Pancreas (tissue), 10 donors: ENCODE results near the gene GASK1B. TPM values are rescaled to one million over a fixed set of nuclear protein-coding genes. Genes with fewer than 3 reads are reported as not detected.
A peak's percentile ranks its signal among the peaks of the same experiment; 100 is the strongest.

Experiments used
- ATAC-seq, 4 donors: fragments of 200-7000 bp; cut with Tn5 transposase; one replicate each; pipeline versions ENCODE4 v1.8.0 to v1.9.1; 2020; ENCODE audit warnings: mild to moderate bottlenecking in 4 of 4, moderate library complexity in 4 of 4
- DNase-seq, 6 donors: peaks; one replicate each; pipeline ENCODE4 v3.0.0-alpha.2; 2020
- FAIRE-seq: peaks from 2 replicates; lab custom pipeline; 2012; peaks lifted over from hg19 to GRCh38; lab: Jason Lieb, UNC
- H3K27ac ChIP-seq, 4 donors: fragments of 200-600 bp; sonication (generic); 1 replicate in 3 of 4; 2 replicates in 1 of 4; pipeline versions ENCODE4 v1.5.0 to v1.8.0; 2020
- H3K27me3 ChIP-seq, 4 donors: fragments of 200-600 bp; one replicate each; pipeline ENCODE4 v1.8.0; 2021
- H3K36me3 ChIP-seq, 3 donors: fragments of 200-600 bp; sonication (generic) in 1 of 3; one replicate each; pipeline versions ENCODE4 v1.5.0 to v1.8.0; 2020 to 2021
- H3K4me1 ChIP-seq, 3 donors: fragments of 200-600 bp; one replicate each; pipeline ENCODE4 v1.8.0; 2021
- H3K4me3 ChIP-seq, 4 donors: fragments of 200-600 bp; sonication (generic) in 2 of 4; one replicate each; pipeline versions ENCODE4 v1.5.0 to v1.8.0; 2020 to 2021
- H3K9me3 ChIP-seq, 4 donors: fragments of 200-600 bp; one replicate each; pipeline ENCODE4 v1.8.0; 2021
- CTCF ChIP-seq, 4 donors: fragments of 200-600 bp; sonication (generic) in 3 of 4; IDR thresholded peaks; one replicate each; pipeline versions ENCODE4 v1.5.0 to v1.8.0; 2021; ENCODE audit warnings: antibody characterized with exemption in 4 of 4
- WGBS, 2 donors: extraction: QIAGEN DNeasy Blood & Tissue Kit; methylation state at CpG; one replicate each; pipeline ENCODE4 v1.1.7; 2013; 5-methylcytosine and 5-hydroxymethylcytosine counted together
- intact Hi-C, 3 donors: fragments of 100-400 bp; cut with DNase I; formaldehyde crosslinking; loops; one replicate each; pipeline versions ENCODE4 v1.11.1 to v1.14.2; 2022
- polyA plus RNA-seq, 2 donors: library from polyadenylated mRNA; stranded (reverse); fragments of 200-250 nt; gene quantifications; one replicate each; pipeline ENCODE4 v1.2.3, GENCODE V29; 2013
- total RNA-seq, 6 donors: library from RNA; stranded (reverse); fragmentation: NEBNext Ultra II Directional in 4 of 6; extraction: Animal tissue kit (Norgen Biotek cat#: 25700) in 4 of 6; gene quantifications; one replicate each; pipeline versions ENCODE4 v1.2.1 to v1.2.4, GENCODE V29; 2021 to 2023
- donor health status: healthy with polysubstance abuse.
- donor health status: DM: no; HTN: no; CAD: no; lungs with moderate emphysema.
- donor health status: DM: no; HTN: no; CAD: no.
- donor health status: control.
- donor health status: control.
- donor health status: Bipolar disorder and iron deficiency.
- donor health status: DM: yes; HTN: yes; CAD: no.
- donor health status: DM: no; HTN: no; CAD: no.
- donor health status: DM: no; HTN: no; CAD: no.
- donor health status: DM: yes; HTN: yes; CAD: no.

GASK1B gene
- total and polyA plus RNA-seq, 8 donors: 1.4 to 27.7 (median 3.5) TPM

- Histone ChIP-seq H3K36me3 (no peaks in the 10 kb centered on the region), H3K4me3 (no peak overlapping the region), H3K27me3 (no peaks in the 10 kb centered on the region), H3K4me1 (peaks cover 0 to 4% (median 2%) of the 10 kb centered on the region in 3 donors), H3K27ac (no peak overlapping the region), H3K9me3 (no peaks in the 10 kb centered on the region)
- TF ChIP-seq CTCF (IDR thresholded peaks at IDR 0.05): no peak
- FAIRE-seq (no peak), ATAC-seq (no peak), DNase-seq (no peak)
- 86 to 91% methylated on average over 5 of the region's 5 CpGs for whole genome bisulfite sequencing, 2 donors
- intact Hi-C loops: no loop called here
Measured at GRCh38 chr4:158181906-158182305, 9.1 kb upstream of the GASK1B start.

DNA sequence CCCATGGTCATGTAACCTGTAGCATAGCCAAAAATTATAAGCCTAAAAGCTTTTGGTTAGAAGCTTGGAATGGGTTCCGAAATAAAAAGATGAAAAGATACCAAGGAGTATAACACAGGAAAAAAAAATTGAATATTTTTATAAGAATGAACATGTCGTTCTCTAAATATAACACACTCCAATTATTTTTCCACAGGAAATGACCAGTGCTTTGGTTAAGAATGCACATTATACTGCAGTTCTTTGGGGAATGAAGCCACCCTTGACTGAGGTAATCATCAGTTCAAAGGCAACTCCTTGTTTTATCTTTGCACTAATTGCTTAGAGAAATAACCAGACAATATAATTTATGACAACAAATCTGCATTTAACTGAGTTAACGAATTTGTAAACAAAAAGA is 6.6 kb upstream of the GASK1B start:
- intact Hi-C loops: no loop called here
- Histone ChIP-seq H3K4me3 (no peak overlapping the region), H3K27me3 (no peaks in the 10 kb centered on the region), H3K27ac (no peak overlapping the region), H3K4me1 (peaks cover 0 to 12% (median 3%) of the 10 kb centered on the region in 3 donors), H3K9me3 (no peaks in the 10 kb centered on the region), H3K36me3 (no peaks in the 10 kb centered on the region)
- ATAC-seq: no peak
- FAIRE-seq: no peak
- no peak for DNase-seq
- no peak for TF ChIP-seq CTCF (IDR thresholded peaks at IDR 0.05)
- 83 to 87% methylated on average over 3 of the region's 3 CpGs for WGBS, 2 donors

- FAIRE-seq (no peak), ATAC-seq (peak; percentile 11 to 32 (median 24)), DNase-seq (no peak)
- no peaks in the 10 kb centered on the region for H3K36me3 ChIP-seq
- no peak for TF ChIP-seq CTCF (IDR thresholded peaks at IDR 0.05)
- H3K27ac ChIP-seq: peak overlapping the region in 2 of 4 donors; percentile 13 to 25
- no peaks in the 10 kb centered on the region for H3K27me3 ChIP-seq
- H3K4me1 ChIP-seq: peaks cover 8 to 21% (median 10%) of the 10 kb centered on the region in 3 donors
- H3K9me3 ChIP-seq: no peaks in the 10 kb centered on the region
- no peak overlapping the region for H3K4me3 ChIP-seq
- intact Hi-C loops: no loop called here
Measured at GRCh38 chr4:158176776-158177175, 4.0 kb upstream of the GASK1B start.

GRCh38 chr4:158176108-158176507 is 3.3 kb upstream of the GASK1B start:
- TF ChIP-seq CTCF (IDR thresholded peaks at IDR 0.05): no peak
- intact Hi-C loops: no loop called here
- Histone ChIP-seq H3K36me3 (no peaks in the 10 kb centered on the region), H3K27me3 (no peaks in the 10 kb centered on the region), H3K27ac (peak overlapping the region in 2 of 4 donors; percentile 13 to 25), H3K4me1 (peaks cover 10 to 21% (median 11%) of the 10 kb centered on the region in 3 donors), H3K4me3 (no peak overlapping the region), H3K9me3 (no peaks in the 10 kb centered on the region)
- 26 to 28% methylated on average over 2 of the region's 2 CpGs for WGBS, 2 donors
- ATAC-seq: peak in 3 of 4 donors; percentile 15 to 42 (median 33)
- no peak for FAIRE-seq
- DNase-seq: peak in 3 of 6 donors; percentile 19 to 55 (median 34)
